ENCODE results near the gene AGPAT4. TPM values are rescaled to one million over a fixed set of nuclear protein-coding genes. Genes with fewer than 3 reads are reported as not detected.

Gene AGPAT4
- total RNA-seq, 4 donors from 2014 or later: 0.36 to 0.61 (median 0.53) TPM

GRCh38 chr6:161140554-161140875, 133.3 kb downstream of the AGPAT4 start:
- Histone ChIP-seq H3K27ac (no peak overlapping the region), H3K4me1 (no peaks in the 10 kb centered on the region), H3K27me3 (no peaks in the 10 kb centered on the region), H3K4me3 (no peak overlapping the region), H3K36me3 (no peaks in the 10 kb centered on the region), H3K9me3 (no peaks in the 10 kb centered on the region)
- no peak for DNase-seq
- intact Hi-C loops (cut with DNase I; ENCODE audit: low total_unique reads) (loop anchor here (5.0 kb wide), 1 partner anchor 232 kb away; no protein-coding TSS in a partner anchor), in situ Hi-C loops (cut with MboI; ENCODE audit: low sequenced_read_pairs in 4 of 4) (no loop called here)
- TF ChIP-seq POLR2A (IDR thresholded peaks at IDR 0.05): no peak
- TF ChIP-seq, protein P1, sequence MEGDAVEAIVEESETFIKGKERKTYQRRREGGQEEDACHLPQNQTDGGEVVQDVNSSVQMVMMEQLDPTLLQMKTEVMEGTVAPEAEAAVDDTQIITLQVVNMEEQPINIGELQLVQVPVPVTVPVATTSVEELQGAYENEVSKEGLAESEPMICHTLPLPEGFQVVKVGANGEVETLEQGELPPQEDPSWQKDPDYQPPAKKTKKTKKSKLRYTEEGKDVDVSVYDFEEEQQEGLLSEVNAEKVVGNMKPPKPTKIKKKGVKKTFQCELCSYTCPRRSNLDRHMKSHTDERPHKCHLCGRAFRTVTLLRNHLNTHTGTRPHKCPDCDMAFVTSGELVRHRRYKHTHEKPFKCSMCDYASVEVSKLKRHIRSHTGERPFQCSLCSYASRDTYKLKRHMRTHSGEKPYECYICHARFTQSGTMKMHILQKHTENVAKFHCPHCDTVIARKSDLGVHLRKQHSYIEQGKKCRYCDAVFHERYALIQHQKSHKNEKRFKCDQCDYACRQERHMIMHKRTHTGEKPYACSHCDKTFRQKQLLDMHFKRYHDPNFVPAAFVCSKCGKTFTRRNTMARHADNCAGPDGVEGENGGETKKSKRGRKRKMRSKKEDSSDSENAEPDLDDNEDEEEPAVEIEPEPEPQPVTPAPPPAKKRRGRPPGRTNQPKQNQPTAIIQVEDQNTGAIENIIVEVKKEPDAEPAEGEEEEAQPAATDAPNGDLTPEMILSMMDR (IDR thresholded peaks at IDR 0.05 in 4 of 5, conservative IDR thresholded peaks at IDR 0.05 in 1 of 5): no peak
- no peak for ATAC-seq

GRCh38 chr6:161139766-161140553, 133.9 kb downstream of the AGPAT4 start:
- Histone ChIP-seq H3K27me3 (no peaks in the 10 kb centered on the region), H3K27ac (no peak overlapping the region), H3K4me3 (no peak overlapping the region), H3K36me3 (no peaks in the 10 kb centered on the region), H3K4me1 (no peaks in the 10 kb centered on the region), H3K9me3 (no peaks in the 10 kb centered on the region)
- TF ChIP-seq, protein P1 (IDR thresholded peaks at IDR 0.05 in 4 of 5, conservative IDR thresholded peaks at IDR 0.05 in 1 of 5): peak in 1 of 5 experiments; percentile 47
- no peak for TF ChIP-seq POLR2A (IDR thresholded peaks at IDR 0.05)
- ATAC-seq (no peak), DNase-seq (peak in 1 of 2 donors; percentile 22)
- in situ Hi-C loops (cut with MboI; ENCODE audit: low sequenced_read_pairs in 4 of 4): no loop called here
- intact Hi-C loops (cut with DNase I; ENCODE audit: low total_unique reads): loop anchor here (5.0 kb wide), 1 partner anchor 232 kb away; no protein-coding TSS in a partner anchor

- Histone ChIP-seq H3K4me3 (no peak overlapping the region), H3K27me3 (no peaks in the 10 kb centered on the region), H3K36me3 (no peaks in the 10 kb centered on the region), H3K27ac (no peak overlapping the region), H3K9me3 (no peaks in the 10 kb centered on the region), H3K4me1 (no peaks in the 10 kb centered on the region)
- in situ Hi-C loops (cut with MboI; ENCODE audit: low sequenced_read_pairs in 4 of 4): no loop called here
- intact Hi-C loops (cut with DNase I; ENCODE audit: low total_unique reads): no loop called here
- DNase-seq (no peak), ATAC-seq (no peak)
- TF ChIP-seq POLR2A (IDR thresholded peaks at IDR 0.05): no peak
- TF ChIP-seq, protein P1 (IDR thresholded peaks at IDR 0.05 in 4 of 5, conservative IDR thresholded peaks at IDR 0.05 in 1 of 5): no peak
Observed at GRCh38 chr6:161139304-161139765, 134.5 kb downstream of the AGPAT4 start.

DNA sequence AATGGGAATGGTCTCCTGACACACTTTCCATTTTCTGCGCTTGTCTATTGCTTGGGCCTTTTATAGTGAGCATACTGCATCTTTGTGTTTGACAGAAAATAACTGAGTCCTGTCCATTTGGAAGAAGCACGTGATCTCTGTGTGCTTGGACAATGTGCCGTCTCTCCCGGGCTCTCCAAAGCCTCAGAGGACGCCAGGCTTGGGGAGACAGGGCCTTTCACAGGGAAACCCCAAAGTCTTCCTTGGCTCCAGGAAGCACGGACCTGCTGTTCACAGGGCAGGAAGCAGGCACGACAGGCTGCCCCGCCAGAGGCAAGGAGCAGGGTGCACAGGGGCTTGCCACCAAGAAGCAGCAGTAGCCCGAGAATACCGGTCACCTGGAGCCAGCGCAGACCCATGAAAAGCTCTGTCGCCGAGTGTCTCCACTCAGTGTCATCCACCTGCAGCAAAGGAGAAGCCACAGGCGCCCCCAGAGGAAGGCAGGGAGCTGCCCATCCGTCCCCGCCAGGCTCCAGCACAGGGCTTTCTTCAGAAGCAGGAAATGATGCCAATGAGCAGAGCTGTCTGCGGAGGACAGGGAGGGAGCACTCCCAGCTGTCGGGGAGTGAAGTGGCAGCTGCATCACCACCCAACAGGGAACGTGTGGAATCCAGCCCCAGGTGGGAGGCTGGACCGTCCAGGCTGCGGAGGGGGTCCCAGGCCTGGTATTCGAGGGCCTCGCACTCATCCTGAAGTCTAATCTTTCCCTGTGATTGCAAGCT, 135.1 kb downstream of the AGPAT4 start:
- in situ Hi-C loops (cut with MboI; ENCODE audit: low sequenced_read_pairs in 4 of 4): no loop called here
- intact Hi-C loops (cut with DNase I; ENCODE audit: low total_unique reads): no loop called here
- no peak for ATAC-seq
- no peak for DNase-seq
- TF ChIP-seq, protein P1 (IDR thresholded peaks at IDR 0.05 in 4 of 5, conservative IDR thresholded peaks at IDR 0.05 in 1 of 5): no peak
- no peak for TF ChIP-seq POLR2A (IDR thresholded peaks at IDR 0.05)
- H3K27me3 ChIP-seq: no peaks in the 10 kb centered on the region
- no peaks in the 10 kb centered on the region for H3K4me1 ChIP-seq
- no peak overlapping the region for H3K4me3 ChIP-seq
- H3K36me3 ChIP-seq: no peaks in the 10 kb centered on the region
- H3K27ac ChIP-seq: no peak overlapping the region
- no peaks in the 10 kb centered on the region for H3K9me3 ChIP-seq
